Activated T-helper 17 cell treated with anti-CD3 and anti-CD28 coated beads, Interleukin-2, amount 50 U/mL, for 72 hours (primary cell): ENCODE results near the gene EYA2. TPM values are rescaled to one million over a fixed set of nuclear protein-coding genes. Genes with fewer than 3 reads are reported as not detected.
"Not testable (repeated sequence)": the region's sequence is repeated elsewhere in the genome, so short reads cannot be mapped to it uniquely, and the experiment has no call there.

Experiments used
- ATAC-seq: fragments of 150-1000 bp; cut with Tn5 transposase; replicated peaks from 2 replicates; pipeline ENCODE4 v1.10.0; 2021; ENCODE audit warnings: mild to moderate bottlenecking, moderate library complexity
- H3K27ac Mint-ChIP-seq: one replicate; pipeline ENCODE4 v1.8.0; 2022; ENCODE audit warnings: mixed read lengths
- H3K27me3 Mint-ChIP-seq: one replicate; pipeline ENCODE4 v1.8.0; 2022; ENCODE audit warnings: mixed read lengths
- H3K36me3 Mint-ChIP-seq: one replicate; pipeline ENCODE4 v1.8.0; 2022; ENCODE audit warnings: low read depth, mild to moderate bottlenecking, mixed read lengths
- H3K4me1 Mint-ChIP-seq: one replicate; pipeline ENCODE4 v1.8.0; 2022; ENCODE audit warnings: mixed read lengths
- H3K4me3 Mint-ChIP-seq: one replicate; pipeline ENCODE4 v1.8.0; 2022; ENCODE audit warnings: mild to moderate bottlenecking, mixed read lengths
- H3K9me3 Mint-ChIP-seq: one replicate; pipeline ENCODE4 v1.8.0; 2022; ENCODE audit warnings: mixed read lengths
- total RNA-seq, 2 donors: library from RNA; stranded (reverse); gene quantifications; one replicate each; pipeline ENCODE4 v1.2.3, GENCODE V29; 2022

The EYA2 gene
- total RNA-seq, 2 donors from 2014 or later, result 0.16 TPM; not detected in 1

- Mint-ChIP-seq H3K4me1 (no peaks in the 10 kb centered on the region), H3K27ac (no peak overlapping the region), H3K4me3 (no peak overlapping the region), H3K27me3 (peaks cover 10% of the 10 kb centered on the region), H3K36me3 (no peaks in the 10 kb centered on the region), H3K9me3 (no peaks in the 10 kb centered on the region)
- no peak for ATAC-seq
These were observed 10.9 kb downstream of the EYA2 start for GRCh38 chr20:46905364-46906125.

DNA sequence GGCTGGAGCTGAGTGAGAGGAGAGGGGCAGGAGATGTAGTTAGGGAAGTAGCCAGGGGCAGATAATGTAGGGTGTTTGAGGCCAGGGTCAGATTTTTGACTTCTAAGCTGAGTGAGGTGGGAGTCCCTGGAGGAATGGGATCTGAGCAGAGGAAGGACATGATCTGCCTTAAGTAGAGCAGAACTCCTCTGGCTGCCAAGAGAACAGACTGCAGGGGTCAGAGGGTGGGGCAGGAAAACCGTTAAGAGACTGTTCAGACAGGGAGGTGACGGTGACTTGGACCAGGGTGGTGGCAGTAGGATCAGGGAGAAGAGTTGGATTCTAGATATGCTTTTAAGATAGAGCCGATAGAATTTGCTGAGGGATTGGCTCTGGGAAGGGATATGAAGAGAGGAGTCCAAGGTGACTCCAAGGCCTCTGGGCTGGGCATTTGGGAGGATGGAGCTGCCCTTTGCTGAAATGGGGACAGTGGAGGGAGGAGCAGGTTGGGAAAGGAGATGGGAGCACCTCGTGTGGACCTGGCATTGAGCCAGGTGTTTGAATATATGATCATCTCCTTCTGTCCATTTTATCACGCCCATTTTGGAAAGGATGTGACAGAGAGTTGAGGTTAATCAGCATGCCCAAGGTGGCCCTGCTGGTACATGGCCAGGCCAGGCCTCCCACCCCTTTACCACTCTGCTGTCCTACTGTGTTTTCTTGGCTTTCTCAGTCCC is 18.8 kb downstream of the EYA2 start:
- Mint-ChIP-seq H3K36me3 (no peaks in the 10 kb centered on the region), H3K27ac (no peak overlapping the region), H3K9me3 (no peaks in the 10 kb centered on the region), H3K27me3 (peaks cover 17% of the 10 kb centered on the region), H3K4me3 (no peak overlapping the region), H3K4me1 (no peaks in the 10 kb centered on the region)
- no peak for ATAC-seq

DNA sequence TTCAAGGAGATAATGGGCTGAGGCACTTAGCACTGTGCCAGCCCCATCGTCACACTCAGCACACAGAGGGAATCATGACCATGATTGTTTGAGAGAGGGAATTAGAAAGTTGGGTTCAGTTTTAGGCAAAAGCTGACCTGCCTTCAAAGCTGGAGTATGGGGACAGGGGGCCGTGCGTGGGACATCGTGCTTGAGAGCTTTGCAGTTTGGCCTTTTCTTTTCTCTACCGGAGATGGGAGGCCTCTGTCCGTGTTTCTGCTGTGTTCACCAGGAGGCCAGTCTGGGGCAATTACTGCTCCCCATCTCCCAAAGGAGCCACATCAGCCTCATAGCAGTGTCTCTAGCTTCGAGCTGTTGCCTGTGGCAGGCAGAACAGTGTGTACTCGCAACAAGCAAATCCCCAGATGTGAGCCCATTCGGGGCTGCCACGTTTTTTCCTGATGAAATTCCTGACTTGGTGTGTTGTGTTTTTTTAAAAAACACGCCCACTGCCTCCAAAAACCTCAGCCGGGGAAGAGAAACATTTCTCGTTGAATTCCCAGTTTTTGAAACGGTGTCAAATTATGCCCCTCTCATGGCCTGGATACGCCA is 20.2 kb downstream of the EYA2 start:
- H3K36me3 Mint-ChIP-seq, result no peaks in the 10 kb centered on the region
- H3K27ac Mint-ChIP-seq, result no peak overlapping the region
- H3K4me1 Mint-ChIP-seq, result no peaks in the 10 kb centered on the region
- no peak for ATAC-seq
- no peak overlapping the region for H3K4me3 Mint-ChIP-seq
- H3K9me3 Mint-ChIP-seq, result no peaks in the 10 kb centered on the region
- peaks cover 17% of the 10 kb centered on the region for H3K27me3 Mint-ChIP-seq

GRCh38 chr20:46915575-46916257 is 21.1 kb downstream of the EYA2 start:
- no peak overlapping the region for H3K27ac Mint-ChIP-seq
- no peak for ATAC-seq
- no peak overlapping the region for H3K4me3 Mint-ChIP-seq
- H3K27me3 Mint-ChIP-seq, result peaks cover 17% of the 10 kb centered on the region
- no peaks in the 10 kb centered on the region for H3K9me3 Mint-ChIP-seq
- H3K4me1 Mint-ChIP-seq, result no peaks in the 10 kb centered on the region
- no peaks in the 10 kb centered on the region for H3K36me3 Mint-ChIP-seq

- no peak for ATAC-seq
- H3K27me3 Mint-ChIP-seq, result peaks cover 19% of the 10 kb centered on the region
- H3K9me3 Mint-ChIP-seq, result no peaks in the 10 kb centered on the region
- no peaks in the 10 kb centered on the region for H3K4me1 Mint-ChIP-seq
- H3K36me3 Mint-ChIP-seq, result no peaks in the 10 kb centered on the region
- H3K27ac Mint-ChIP-seq, result no peak overlapping the region
- H3K4me3 Mint-ChIP-seq, result no peak overlapping the region
These were observed 21.6 kb downstream of the EYA2 start for GRCh38 chr20:46916258-46916603.

GRCh38 chr20:46917155-46917554 is 22.5 kb downstream of the EYA2 start:
- H3K4me3 Mint-ChIP-seq, result no peak overlapping the region
- H3K27me3 Mint-ChIP-seq, result peaks cover 24% of the 10 kb centered on the region

DNA sequence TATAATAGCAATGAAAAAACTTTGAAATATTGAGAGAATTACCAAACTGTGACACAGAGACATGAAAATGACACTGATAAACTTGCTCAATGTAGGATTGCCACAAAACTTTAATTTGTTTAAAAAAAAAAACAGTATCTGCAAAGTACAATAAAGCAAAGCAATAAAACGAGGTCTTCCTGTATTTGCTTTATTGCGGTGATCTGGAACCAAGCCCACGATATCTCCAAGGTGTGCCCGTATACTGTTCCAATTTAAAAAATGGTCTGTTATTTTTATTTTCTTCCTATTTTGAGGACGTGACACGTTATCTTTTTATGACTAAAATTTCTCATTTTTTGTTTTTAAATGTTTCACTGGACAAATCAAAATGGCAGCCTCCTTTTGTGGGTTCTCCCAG is 25.5 kb downstream of the EYA2 start:
- H3K4me1 Mint-ChIP-seq, result no peaks in the 10 kb centered on the region
- ATAC-seq, result no peak
- H3K9me3 Mint-ChIP-seq, result no peaks in the 10 kb centered on the region
- H3K27ac Mint-ChIP-seq, result no peak overlapping the region
- H3K36me3 Mint-ChIP-seq, result no peaks in the 10 kb centered on the region
- peaks cover 17% of the 10 kb centered on the region for H3K27me3 Mint-ChIP-seq
- H3K4me3 Mint-ChIP-seq, result no peak overlapping the region

More at GRCh38 chr20:46917155-46917554, 22.5 kb downstream of the EYA2 start:
- Mint-ChIP-seq H3K36me3 (no peaks in the 10 kb centered on the region), H3K9me3 (no peaks in the 10 kb centered on the region), H3K4me1 (no peaks in the 10 kb centered on the region), H3K27ac (no peak overlapping the region)
- ATAC-seq, result no peak

DNA sequence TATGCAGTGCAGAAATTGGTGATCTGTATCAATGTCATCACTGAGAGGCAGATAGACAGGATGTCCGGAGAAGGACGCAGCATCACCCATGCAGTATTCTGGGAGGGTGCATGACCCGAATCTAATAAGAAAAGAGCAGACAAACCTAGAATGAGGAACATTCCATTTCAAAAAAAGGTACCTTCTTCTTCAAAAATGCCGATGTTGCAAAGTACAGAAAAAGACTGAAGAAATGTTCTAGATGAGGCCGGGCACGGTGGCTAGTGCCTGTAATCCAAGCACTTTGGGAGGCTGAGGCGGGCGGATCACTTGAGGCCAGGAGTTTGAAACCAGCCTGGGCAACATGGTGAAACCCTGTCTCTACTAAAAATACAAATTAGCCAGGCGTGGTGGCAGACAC is 28.2 kb downstream of the EYA2 start:
- H3K9me3 Mint-ChIP-seq, H3K4me3 Mint-ChIP-seq, H3K4me1 Mint-ChIP-seq, H3K36me3 Mint-ChIP-seq, H3K27ac Mint-ChIP-seq, ATAC-seq: not testable (repeated sequence)
- peaks cover 11% of the 10 kb centered on the region for H3K27me3 Mint-ChIP-seq

DNA sequence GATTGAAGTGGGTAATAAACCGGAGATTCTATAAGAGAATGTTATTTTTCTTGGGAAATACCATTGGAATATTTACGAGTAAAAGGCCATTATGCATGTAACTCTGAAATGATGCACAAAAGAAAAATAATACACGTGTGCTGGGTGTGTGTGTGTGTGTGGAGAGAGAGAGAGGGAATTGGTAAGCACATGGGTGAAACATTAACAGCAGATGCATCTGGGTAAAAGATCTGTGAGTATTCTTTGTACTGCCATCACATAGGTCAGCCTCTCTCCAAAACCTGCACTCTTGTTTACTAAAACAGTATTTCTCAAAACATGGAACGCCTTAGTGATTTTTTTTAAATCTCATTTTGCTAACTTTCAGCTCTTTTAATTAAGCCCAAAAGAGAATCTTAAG is 28.9 kb downstream of the EYA2 start:
- no peak for ATAC-seq
- H3K4me3 Mint-ChIP-seq, result no peak overlapping the region
- no peaks in the 10 kb centered on the region for H3K9me3 Mint-ChIP-seq
- peaks cover 11% of the 10 kb centered on the region for H3K27me3 Mint-ChIP-seq
- H3K36me3 Mint-ChIP-seq, result no peaks in the 10 kb centered on the region
- no peak overlapping the region for H3K27ac Mint-ChIP-seq
- H3K4me1 Mint-ChIP-seq, result no peaks in the 10 kb centered on the region

GRCh38 chr20:46928580-46929132 is 34.0 kb downstream of the EYA2 start:
- ATAC-seq, result no peak
- Mint-ChIP-seq H3K27ac (no peak overlapping the region), H3K36me3 (no peaks in the 10 kb centered on the region), H3K27me3 (peaks cover 26% of the 10 kb centered on the region), H3K9me3 (no peaks in the 10 kb centered on the region), H3K4me1 (no peaks in the 10 kb centered on the region), H3K4me3 (no peak overlapping the region)

DNA sequence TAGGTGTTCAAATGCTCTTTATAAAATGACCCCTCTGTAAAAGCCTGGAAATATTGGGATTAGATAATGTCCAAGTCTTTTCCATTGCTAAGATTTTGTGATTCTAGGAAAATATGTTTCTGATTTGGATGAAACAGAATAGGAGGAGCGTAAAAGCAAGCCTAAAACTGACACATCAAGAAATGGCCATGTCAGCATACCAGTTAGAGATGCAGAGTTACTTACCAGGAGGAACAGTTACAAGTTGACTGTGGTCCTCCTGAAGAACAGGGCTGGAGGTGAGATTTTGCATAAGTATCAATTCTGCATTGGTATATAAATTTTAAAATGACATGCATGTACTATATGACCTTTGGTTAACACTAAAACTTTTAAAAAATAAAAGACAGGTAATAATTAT is 35.3 kb downstream of the EYA2 start:
- Mint-ChIP-seq H3K4me3 (no peak overlapping the region), H3K9me3 (no peaks in the 10 kb centered on the region), H3K27me3 (peaks cover 33% of the 10 kb centered on the region), H3K27ac (no peak overlapping the region), H3K4me1 (no peaks in the 10 kb centered on the region), H3K36me3 (no peaks in the 10 kb centered on the region)
- ATAC-seq, result no peak

DNA sequence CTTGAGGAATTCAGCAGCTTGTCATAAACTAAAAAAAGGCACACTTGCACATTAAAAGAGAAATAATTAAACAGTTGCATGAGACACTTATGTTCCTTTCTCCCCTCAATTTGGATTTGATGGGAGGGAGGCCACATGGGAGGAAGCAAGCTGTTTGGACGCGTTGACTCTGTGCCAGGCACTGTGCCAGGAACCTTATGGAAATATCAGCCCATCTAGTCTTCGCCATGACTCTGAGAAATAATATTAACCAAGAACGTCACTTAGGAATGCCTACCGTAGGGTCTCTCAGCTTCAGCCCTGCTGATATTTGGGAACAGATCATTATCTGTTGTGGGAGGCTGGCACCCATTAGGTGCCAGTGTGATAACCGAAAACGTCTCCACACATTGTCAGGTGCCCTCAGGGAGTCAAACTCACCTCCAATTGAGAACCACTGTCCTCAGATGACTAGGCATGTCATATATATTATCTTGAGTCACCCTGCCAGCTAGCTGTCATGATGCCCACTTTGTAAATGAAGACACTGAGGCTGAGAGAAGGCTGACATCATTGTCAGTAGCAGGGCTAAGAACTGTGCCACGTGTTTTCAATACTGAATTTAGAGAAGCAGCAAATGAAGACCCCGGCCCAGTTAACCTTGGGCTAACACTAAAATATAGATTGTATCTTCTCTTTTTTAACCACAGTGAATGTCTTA is 36.1 kb downstream of the EYA2 start:
- Mint-ChIP-seq H3K27ac (no peak overlapping the region), H3K4me1 (no peaks in the 10 kb centered on the region), H3K9me3 (no peaks in the 10 kb centered on the region), H3K36me3 (no peaks in the 10 kb centered on the region), H3K27me3 (peaks cover 33% of the 10 kb centered on the region), H3K4me3 (no peak overlapping the region)
- ATAC-seq, result no peak

DNA sequence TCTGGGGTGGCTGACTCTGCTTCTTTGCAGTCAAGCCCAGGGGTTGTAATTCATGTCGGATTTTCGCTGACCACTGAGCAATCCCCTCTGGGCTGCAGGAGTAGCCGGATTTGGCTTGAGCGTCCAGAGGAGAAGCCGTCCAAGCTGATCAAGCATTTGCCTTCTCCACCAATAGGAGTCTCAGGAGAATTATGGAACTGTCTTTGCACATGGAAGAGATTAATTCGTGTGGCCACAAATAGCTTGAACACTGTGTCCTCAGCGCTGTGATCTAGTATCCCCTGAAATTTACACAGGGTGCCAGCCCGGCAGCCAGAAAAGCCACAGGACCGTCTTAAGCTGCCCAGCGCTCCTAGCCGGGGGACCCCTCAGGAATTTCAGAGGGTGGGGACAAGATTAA is 37.1 kb downstream of the EYA2 start:
- Mint-ChIP-seq H3K27ac (no peak overlapping the region), H3K9me3 (no peaks in the 10 kb centered on the region), H3K4me1 (no peaks in the 10 kb centered on the region), H3K36me3 (no peaks in the 10 kb centered on the region), H3K4me3 (no peak overlapping the region), H3K27me3 (peaks cover 33% of the 10 kb centered on the region)
- ATAC-seq, result no peak

DNA sequence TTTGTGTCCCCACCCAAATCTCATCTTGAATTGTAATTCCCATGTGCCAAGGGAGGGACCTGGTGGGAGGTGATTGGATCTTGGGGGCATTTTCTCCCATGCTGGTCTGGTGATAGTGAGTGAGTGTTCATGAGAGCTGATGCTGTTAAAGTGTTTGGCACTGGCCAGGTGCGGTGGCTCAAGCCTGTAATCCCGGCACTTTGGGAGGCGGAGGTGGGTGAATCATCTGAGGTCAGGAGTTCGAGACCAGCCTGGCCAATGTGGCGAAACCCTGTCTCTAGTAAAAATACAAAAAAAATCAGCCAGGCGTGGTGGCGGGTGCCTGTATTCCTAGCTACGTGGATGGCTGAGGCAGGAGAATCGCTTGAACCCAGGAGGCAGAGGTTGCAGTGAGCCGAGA is 37.8 kb downstream of the EYA2 start:
- H3K36me3 Mint-ChIP-seq, H3K27ac Mint-ChIP-seq, H3K4me3 Mint-ChIP-seq, H3K4me1 Mint-ChIP-seq, ATAC-seq, H3K9me3 Mint-ChIP-seq: not testable (repeated sequence)
- peaks cover 33% of the 10 kb centered on the region for H3K27me3 Mint-ChIP-seq
